ENCODE results near the gene PPP1CC.
"Not testable (repeated sequence)": the region's sequence is repeated elsewhere in the genome, so short reads cannot be mapped to it uniquely, and the experiment has no call there.

PPP1CC gene

GRCh38 chr12:110742718-110743570 is at the start of gene PPP1CC:
PPP1CC (minus strand) TSS chr12:110742891; CDS start chr12:110742707, 184 bp downstream.
- DNase-seq (ENCODE audit: low read depth, low spot score): peak; percentile 85

- no peak for DNase-seq (ENCODE audit: low read depth, low spot score)
These were observed 48.9 kb upstream of the PPP1CC start for GRCh38 chr12:110791589-110791988.

- no peak for DNase-seq (ENCODE audit: low read depth, low spot score)
These were observed 47.6 kb upstream of the PPP1CC start for GRCh38 chr12:110790301-110790700.

- DNase-seq (ENCODE audit: low read depth, low spot score): no peak
These were observed 43.3 kb upstream of the PPP1CC start for GRCh38 chr12:110786012-110786411.

- no peak for DNase-seq (ENCODE audit: low read depth, low spot score)
These were observed 42.5 kb upstream of the PPP1CC start for GRCh38 chr12:110785240-110785639.

GRCh38 chr12:110782922-110783321 is 40.2 kb upstream of the PPP1CC start:
- DNase-seq (ENCODE audit: low read depth, low spot score): no peak

- no peak for DNase-seq (ENCODE audit: low read depth, low spot score)
These were observed 39.4 kb upstream of the PPP1CC start for GRCh38 chr12:110782094-110782493.

- DNase-seq (ENCODE audit: low read depth, low spot score): peak; percentile 1
These were observed 37.8 kb upstream of the PPP1CC start for GRCh38 chr12:110780448-110780847.

- no peak for DNase-seq (ENCODE audit: low read depth, low spot score)
These were observed 36.3 kb upstream of the PPP1CC start for GRCh38 chr12:110778833-110779577.

- peak; percentile 13 for DNase-seq (ENCODE audit: low read depth, low spot score)
These were observed 33.7 kb upstream of the PPP1CC start for GRCh38 chr12:110776410-110776809.

GRCh38 chr12:110775997-110776396 is 33.3 kb upstream of the PPP1CC start:
- no peak for DNase-seq (ENCODE audit: low read depth, low spot score)

- DNase-seq (ENCODE audit: low read depth, low spot score): no peak
These were observed 32.1 kb upstream of the PPP1CC start for GRCh38 chr12:110774824-110775223.

- no peak for DNase-seq (ENCODE audit: low read depth, low spot score)
These were observed 26.3 kb upstream of the PPP1CC start for GRCh38 chr12:110768960-110769359.

GRCh38 chr12:110767863-110768262 is 25.2 kb upstream of the PPP1CC start:
- no peak for DNase-seq (ENCODE audit: low read depth, low spot score)

- DNase-seq (ENCODE audit: low read depth, low spot score): no peak
These were observed 23.8 kb upstream of the PPP1CC start for GRCh38 chr12:110766311-110767154.

- not testable (repeated sequence) for DNase-seq (ENCODE audit: low read depth, low spot score)
These were observed 22.9 kb upstream of the PPP1CC start for GRCh38 chr12:110765572-110765971.

- DNase-seq (ENCODE audit: low read depth, low spot score): no peak
These were observed 22.4 kb upstream of the PPP1CC start for GRCh38 chr12:110765111-110765510.

- DNase-seq (ENCODE audit: low read depth, low spot score): no peak
These were observed 20.9 kb upstream of the PPP1CC start for GRCh38 chr12:110763583-110763982.

- no peak for DNase-seq (ENCODE audit: low read depth, low spot score)
These were observed 20.2 kb upstream of the PPP1CC start for GRCh38 chr12:110762891-110763290.

GRCh38 chr12:110760204-110760609 is 17.5 kb upstream of the PPP1CC start:
- no peak for DNase-seq (ENCODE audit: low read depth, low spot score)

- DNase-seq (ENCODE audit: low read depth, low spot score): no peak
These were observed 16.2 kb upstream of the PPP1CC start for GRCh38 chr12:110758922-110759321.

GRCh38 chr12:110756611-110757010 is 13.9 kb upstream of the PPP1CC start:
- no peak for DNase-seq (ENCODE audit: low read depth, low spot score)

Measured in activated CD4-positive, CD25-positive, alpha-beta regulatory T cell treated with anti-CD3 and anti-CD28 coated beads, Interleukin-2, amount 50 U/mL, for 16 hours (primary cell).